Body of pancreas (tissue), 4 donors: ENCODE measurements around the gene CCND3.

Experiments used
- CTCF ChIP-seq, 7 experiments: fragments of 450-650 bp in 4 of 7; fragments of 200-600 bp in 3 of 7; sonication (generic) in 3 of 7; IDR thresholded peaks; one replicate each; pipeline ENCODE4 v1.5.1; 2016 to 2019; ENCODE audit warnings: antibody characterized with exemption in 7 of 7
- POLR2A ChIP-seq, 3 donors: fragments of 450-650 bp; IDR thresholded peaks; one replicate each; pipeline ENCODE4 v1.6.1; 2016; ENCODE audit warnings: antibody characterized with exemption in 3 of 3, mild to moderate bottlenecking in 2 of 3

GRCh38 chr6:41974281-41974825 lies 32.7 kb upstream of the CCND3 start:
- TF ChIP-seq CTCF (IDR thresholded peaks at IDR 0.05): no peak
- TF ChIP-seq POLR2A (IDR thresholded peaks at IDR 0.05): no peak
